ENCODE measurements around the gene TYW1B. TPM values are rescaled to one million over a fixed set of nuclear protein-coding genes. Genes with fewer than 3 reads are reported as not detected.
"Not testable (repeated sequence)": the region's sequence is repeated elsewhere in the genome, so short reads cannot be mapped to it uniquely, and the experiment has no call there.

Gene TYW1B
- total RNA-seq, 1 donor from 2014 or later: 4.8 TPM

DNA sequence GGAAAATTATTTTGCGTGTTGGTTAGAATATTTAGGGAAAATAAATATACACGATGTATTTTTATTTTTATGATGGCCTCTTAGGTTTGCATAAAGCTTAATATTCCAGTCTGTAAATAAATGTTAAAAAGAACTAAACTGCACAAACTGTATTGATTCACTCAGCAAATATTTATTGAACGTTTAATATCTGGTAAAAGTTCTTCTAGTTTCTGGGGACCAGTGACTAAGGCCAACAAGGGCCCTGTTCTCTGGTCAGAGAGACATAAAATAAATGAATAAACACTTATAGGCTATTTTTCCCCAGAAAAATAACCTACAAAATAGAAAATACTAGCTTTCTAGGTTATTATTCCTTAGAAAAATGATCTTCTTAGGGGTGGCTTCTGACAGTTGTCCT lies 157.2 kb downstream of the TYW1B start:
- ATAC-seq; intact Hi-C loops (cut with DNase I); DNase-seq (ENCODE audit: low spot score): not testable (repeated sequence)

DNA sequence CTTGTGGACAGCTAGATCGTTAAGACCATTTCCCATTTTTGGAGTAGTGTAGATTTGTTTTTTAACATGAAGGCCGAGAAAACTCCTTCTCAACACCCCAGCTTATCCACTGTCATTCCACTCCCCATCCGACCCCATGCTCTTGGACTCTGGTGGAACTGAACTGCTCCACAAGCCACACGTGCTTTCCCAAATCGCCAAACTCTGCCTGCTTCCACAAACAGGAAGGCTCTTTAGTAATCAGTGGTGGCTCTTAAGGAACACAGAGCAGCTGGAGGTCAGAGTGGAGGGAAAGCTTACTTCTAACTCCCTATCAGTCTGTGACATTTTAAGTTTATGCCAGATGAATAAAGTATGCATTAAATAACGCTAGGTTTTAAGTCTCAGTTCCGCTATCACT lies 159.6 kb downstream of the TYW1B start:
- intact Hi-C loops (cut with DNase I); DNase-seq (ENCODE audit: low spot score); ATAC-seq: not testable (repeated sequence)

DNA sequence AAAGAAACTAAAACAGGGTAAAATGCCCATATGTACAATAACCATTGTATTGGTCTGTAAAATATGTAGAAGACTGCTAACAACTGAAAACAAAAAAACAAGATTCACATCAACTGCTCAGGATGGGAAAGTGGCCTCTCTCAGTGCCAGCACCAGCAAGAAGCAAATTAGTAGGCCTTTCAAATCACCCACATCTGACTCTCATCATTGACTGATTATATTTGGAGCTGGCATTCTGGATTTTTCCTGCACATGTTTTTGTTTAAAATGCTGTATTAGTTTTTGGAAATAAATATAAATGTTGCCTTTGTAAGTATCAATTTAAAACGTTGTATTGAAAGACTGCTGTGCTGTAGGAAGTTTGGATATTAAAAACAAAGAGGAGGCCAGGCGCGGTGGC lies 161.0 kb downstream of the TYW1B start:
- DNase-seq (ENCODE audit: low spot score); intact Hi-C loops (cut with DNase I); ATAC-seq: not testable (repeated sequence)

DNA sequence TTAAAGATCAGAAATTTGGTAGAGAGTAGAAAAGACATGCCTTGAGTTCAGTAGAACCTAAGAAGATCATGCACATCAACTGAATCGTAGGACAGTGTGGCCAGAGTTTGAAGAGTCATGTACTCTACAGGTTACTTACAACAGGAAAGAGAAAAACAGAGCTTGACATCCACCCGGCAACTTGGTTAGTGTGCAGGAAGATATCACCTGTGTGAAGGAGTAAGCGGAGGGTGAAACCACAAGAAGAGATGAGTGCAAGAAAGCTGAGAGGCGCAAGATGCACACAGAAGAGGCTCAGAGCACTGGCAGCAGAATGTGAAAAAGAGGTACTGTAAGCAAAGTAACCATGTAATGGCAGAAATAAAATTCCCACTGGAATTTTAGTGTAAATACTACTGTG lies 179.4 kb downstream of the TYW1B start:
- ATAC-seq; DNase-seq (ENCODE audit: low spot score); intact Hi-C loops (cut with DNase I): not testable (repeated sequence)

- not testable (repeated sequence) for DNase-seq (ENCODE audit: low spot score)
Measured at GRCh38 chr7:72643708-72644107, 184.3 kb downstream of the TYW1B start.

GRCh38 chr7:72641485-72642248 lies 186.3 kb downstream of the TYW1B start:
- intact Hi-C loops (cut with DNase I); ATAC-seq: not testable (repeated sequence)

More at GRCh38 chr7:72643708-72644107, 184.3 kb downstream of the TYW1B start:
- intact Hi-C loops (cut with DNase I); ATAC-seq: not testable (repeated sequence)

DNA sequence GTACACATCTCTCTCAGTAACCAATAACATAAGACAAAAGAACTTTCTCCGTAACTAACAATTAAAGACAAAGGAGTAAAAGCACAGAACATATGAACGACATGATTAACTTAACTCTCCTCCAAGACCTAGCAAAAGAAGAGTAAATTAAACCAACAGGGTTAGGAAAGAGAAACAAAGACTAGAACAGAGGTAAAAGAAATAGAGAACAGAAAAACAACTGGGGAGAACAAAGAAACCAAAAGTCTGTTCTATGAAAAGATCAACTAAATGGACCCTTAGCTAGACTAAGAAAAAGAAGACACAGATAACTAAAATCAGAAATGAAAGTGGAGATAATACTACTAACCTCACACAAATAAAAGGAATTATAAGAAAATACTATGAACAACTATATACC lies 187.3 kb downstream of the TYW1B start:
- DNase-seq (ENCODE audit: low spot score); intact Hi-C loops (cut with DNase I); ATAC-seq: not testable (repeated sequence)

More at GRCh38 chr7:72641485-72642248, 186.3 kb downstream of the TYW1B start:
- DNase-seq (ENCODE audit: low spot score): not testable (repeated sequence)

DNA sequence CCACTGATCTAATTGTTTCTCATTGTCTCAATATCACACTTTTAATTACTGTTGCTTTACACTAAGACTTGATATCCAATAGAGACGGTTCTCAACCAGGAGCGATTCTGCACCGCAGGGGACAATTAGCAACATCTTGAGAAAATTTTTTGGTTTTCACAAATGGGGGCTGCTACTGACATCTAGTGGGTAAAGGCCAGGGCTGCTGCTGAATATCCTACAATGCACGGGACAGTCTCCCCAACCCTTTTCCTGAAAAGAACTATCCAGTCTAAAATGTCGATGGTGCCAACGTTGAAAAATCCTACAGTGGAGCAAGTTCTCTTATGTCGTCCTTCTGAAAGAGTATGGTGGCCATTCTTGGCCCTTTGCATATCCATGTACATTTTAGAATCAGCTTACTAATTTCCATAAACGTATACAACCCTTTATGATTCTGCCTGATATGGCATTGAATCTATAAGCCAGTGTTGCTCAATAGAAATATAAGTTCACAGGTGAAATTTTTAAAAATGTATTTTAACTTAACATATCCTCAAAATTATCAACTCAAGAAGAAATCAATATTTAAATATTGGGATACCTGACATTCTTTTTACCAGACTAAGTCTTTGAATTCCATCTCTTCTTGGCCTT lies 192.6 kb downstream of the TYW1B start:
- DNase-seq (ENCODE audit: low spot score); intact Hi-C loops (cut with DNase I): not testable (repeated sequence)
- ATAC-seq: peak; percentile 67

- DNase-seq (ENCODE audit: low spot score); intact Hi-C loops (cut with DNase I); ATAC-seq: not testable (repeated sequence)
Measured at GRCh38 chr7:72632765-72633292, 195.2 kb downstream of the TYW1B start.

DNA sequence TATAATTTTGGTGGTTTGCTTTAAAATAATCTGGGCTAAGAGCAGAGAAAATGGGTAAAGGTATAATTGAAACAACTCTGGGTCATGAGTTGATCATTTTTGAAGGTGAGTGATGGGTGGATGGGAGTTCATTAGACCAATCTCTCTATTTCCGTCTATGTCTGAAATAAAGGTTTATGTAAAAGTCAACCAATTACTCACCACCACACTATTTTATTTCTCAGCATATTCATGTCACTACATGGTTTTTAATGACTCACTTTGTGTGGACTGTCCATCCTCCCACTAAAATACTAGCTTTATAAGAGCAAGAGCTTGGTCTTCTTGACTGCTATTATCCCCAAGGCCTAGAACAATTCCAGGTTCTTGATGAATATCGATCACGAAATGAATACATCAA lies 199.6 kb downstream of the TYW1B start:
- intact Hi-C loops (cut with DNase I); ATAC-seq; DNase-seq (ENCODE audit: low spot score): not testable (repeated sequence)

- ATAC-seq; DNase-seq (ENCODE audit: low spot score); intact Hi-C loops (cut with DNase I): not testable (repeated sequence)
Measured at GRCh38 chr7:72626428-72627011, 201.5 kb downstream of the TYW1B start.

GRCh38 chr7:72625721-72626423 lies 202.1 kb downstream of the TYW1B start:
- DNase-seq (ENCODE audit: low spot score); ATAC-seq; intact Hi-C loops (cut with DNase I): not testable (repeated sequence)

- intact Hi-C loops (cut with DNase I): no loop called here
- ATAC-seq (no peak), DNase-seq (ENCODE audit: low spot score) (no peak)
Measured at GRCh38 chr7:72622532-72622931, 205.5 kb downstream of the TYW1B start.

GRCh38 chr7:72621761-72622187 lies 206.2 kb downstream of the TYW1B start:
- intact Hi-C loops (cut with DNase I); ATAC-seq; DNase-seq (ENCODE audit: low spot score): not testable (repeated sequence)

DNA sequence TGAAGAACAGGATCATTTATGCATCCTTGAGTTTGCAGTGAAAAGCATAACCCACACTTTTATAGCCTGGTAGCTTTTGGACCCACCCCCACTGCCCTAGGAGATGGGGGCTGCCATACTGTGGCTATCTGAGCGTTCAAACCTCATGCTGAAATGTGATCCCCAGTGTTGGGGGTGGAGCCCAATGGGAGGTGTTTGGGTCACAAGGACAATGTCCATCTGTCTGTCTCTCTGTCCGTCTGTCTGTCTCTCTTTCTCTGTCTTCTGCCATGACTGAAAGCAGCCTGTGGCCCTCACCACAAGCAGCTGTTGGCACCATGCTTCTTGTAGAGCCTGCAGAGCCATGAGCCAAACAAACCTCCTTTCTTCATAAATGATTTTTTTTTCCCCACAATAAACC lies 207.1 kb downstream of the TYW1B start:
- intact Hi-C loops (cut with DNase I); DNase-seq (ENCODE audit: low spot score); ATAC-seq: not testable (repeated sequence)

DNA sequence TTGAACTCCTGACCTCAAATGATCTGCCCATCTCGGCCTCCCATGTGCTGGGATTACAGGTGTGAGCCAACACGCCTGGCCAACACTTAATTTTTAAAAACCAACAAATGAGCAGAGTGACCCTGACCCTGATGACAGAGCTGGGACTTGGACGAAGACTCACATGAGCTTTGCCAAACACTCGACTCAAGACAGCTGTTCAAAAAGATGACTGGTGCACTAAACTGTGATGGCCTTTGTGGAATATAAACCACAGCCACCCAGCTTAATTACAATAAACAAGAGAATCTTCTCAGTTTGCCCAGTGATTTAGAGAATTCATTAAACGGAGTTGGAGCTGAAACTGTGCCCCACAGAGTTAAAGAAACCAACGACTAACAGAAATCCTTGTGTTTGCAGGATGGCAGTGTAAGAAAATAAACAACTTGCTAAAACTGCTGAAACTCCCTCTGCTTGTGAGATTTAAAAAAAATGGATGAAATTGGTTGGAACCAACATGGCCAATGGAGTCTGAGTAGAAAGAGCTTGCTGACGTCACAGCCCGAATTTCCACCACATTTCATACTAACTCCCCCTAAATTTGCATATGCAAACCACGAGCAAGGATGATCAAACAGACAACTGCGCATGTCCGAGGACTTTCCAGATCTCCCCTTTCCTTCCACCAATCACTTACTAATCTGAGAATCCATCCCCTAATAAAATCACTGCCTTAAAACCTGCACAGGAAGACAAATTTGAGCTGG lies 209.4 kb downstream of the TYW1B start:
- intact Hi-C loops (cut with DNase I); DNase-seq (ENCODE audit: low spot score): not testable (repeated sequence)
- peak; percentile 48 for ATAC-seq

DNA sequence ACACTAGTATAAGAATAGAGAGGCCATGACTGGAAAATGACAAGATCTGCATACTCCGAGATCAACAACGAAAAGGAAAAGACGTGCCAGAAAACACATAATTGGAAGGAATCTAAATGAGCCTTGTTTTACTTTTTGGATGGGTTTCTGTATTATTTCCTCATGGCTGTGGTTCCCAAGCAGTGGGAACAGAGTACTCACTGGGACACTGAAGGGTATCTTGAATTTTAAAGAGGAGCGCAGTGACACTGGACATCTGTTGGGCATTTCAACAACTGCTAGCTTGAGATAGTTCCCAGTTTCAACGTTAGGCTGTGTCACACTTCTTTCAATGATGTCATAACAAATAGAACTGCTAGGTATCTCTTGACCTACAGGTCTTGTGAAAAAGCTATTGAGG lies 218.2 kb downstream of the TYW1B start:
- DNase-seq (ENCODE audit: low spot score); intact Hi-C loops (cut with DNase I); ATAC-seq: not testable (repeated sequence)

GRCh38 chr7:72607988-72608387 lies 220.0 kb downstream of the TYW1B start:
- ATAC-seq; intact Hi-C loops (cut with DNase I); DNase-seq (ENCODE audit: low spot score): not testable (repeated sequence)
